Measurements from ENCODE around the gene GNAO1. TPM values are rescaled to one million over a fixed set of nuclear protein-coding genes. Genes with fewer than 3 reads are reported as not detected.

Gene GNAO1
- total RNA-seq, 2 experiments from 2014 or later = 2.7 TPM

- peaks cover 15% of the 10 kb centered on the region for H3K4me1 Mint-ChIP-seq (ENCODE audit: low read depth)
- no peaks in the 10 kb centered on the region for H3K36me3 Mint-ChIP-seq (ENCODE audit: low read depth)
- POLR2A ChIA-PET = interaction anchor here (1.0 kb wide), 1 partner anchor 104 kb away, joined by 3 read pairs; no protein-coding TSS in a partner anchor
- DNase-seq (no peak), ATAC-seq (no peak)
- no peaks in the 10 kb centered on the region for H3K9me3 Mint-ChIP-seq (ENCODE audit: insufficient read depth)
- H3K27me3 Mint-ChIP-seq (ENCODE audit: low read depth) = peaks cover 5% of the 10 kb centered on the region
- CTCF ChIA-PET = interaction anchor here (1.2 kb wide), 1 partner anchor 376 kb away, joined by 4 read pairs; no protein-coding TSS in a partner anchor
- no peak overlapping the region for H3K27ac Mint-ChIP-seq
- H3K4me3 Mint-ChIP-seq = no peak overlapping the region
Measured at GRCh38 chr16:56321571-56321970, 130.3 kb downstream of the GNAO1 start.

- ChIA-PET POLR2A (no interaction called here), CTCF (interaction anchor here (1.5 kb wide), 1 partner anchor 381 kb away, joined by 3 read pairs; no protein-coding TSS in a partner anchor)
- no peaks in the 10 kb centered on the region for H3K9me3 Mint-ChIP-seq (ENCODE audit: insufficient read depth)
- no peak for ATAC-seq
- H3K27me3 Mint-ChIP-seq (ENCODE audit: low read depth) = no peaks in the 10 kb centered on the region
- no peaks in the 10 kb centered on the region for H3K36me3 Mint-ChIP-seq (ENCODE audit: low read depth)
- DNase-seq = no peak
- no peak overlapping the region for H3K4me3 Mint-ChIP-seq
- H3K27ac Mint-ChIP-seq = no peak overlapping the region
- H3K4me1 Mint-ChIP-seq (ENCODE audit: low read depth) = peaks cover 9% of the 10 kb centered on the region
Measured at GRCh38 chr16:56324406-56324805, 133.1 kb downstream of the GNAO1 start.

- POLR2A ChIA-PET = no interaction called here
- DNase-seq (no peak), ATAC-seq (no peak)
- Mint-ChIP-seq H3K27me3 (ENCODE audit: low read depth) (no peaks in the 10 kb centered on the region), H3K36me3 (ENCODE audit: low read depth) (no peaks in the 10 kb centered on the region), H3K4me3 (no peak overlapping the region), H3K4me1 (ENCODE audit: low read depth) (peaks cover 6% of the 10 kb centered on the region), H3K9me3 (ENCODE audit: insufficient read depth) (no peaks in the 10 kb centered on the region), H3K27ac (no peak overlapping the region)
- CTCF ChIA-PET = interaction anchor here (1.1 to 1.7 kb wide), 2 partner anchors 8 to 32 kb away, joined by 3 to 6 read pairs; no protein-coding TSS in a partner anchor
Measured at GRCh38 chr16:56325956-56326355, 134.7 kb downstream of the GNAO1 start.

DNA sequence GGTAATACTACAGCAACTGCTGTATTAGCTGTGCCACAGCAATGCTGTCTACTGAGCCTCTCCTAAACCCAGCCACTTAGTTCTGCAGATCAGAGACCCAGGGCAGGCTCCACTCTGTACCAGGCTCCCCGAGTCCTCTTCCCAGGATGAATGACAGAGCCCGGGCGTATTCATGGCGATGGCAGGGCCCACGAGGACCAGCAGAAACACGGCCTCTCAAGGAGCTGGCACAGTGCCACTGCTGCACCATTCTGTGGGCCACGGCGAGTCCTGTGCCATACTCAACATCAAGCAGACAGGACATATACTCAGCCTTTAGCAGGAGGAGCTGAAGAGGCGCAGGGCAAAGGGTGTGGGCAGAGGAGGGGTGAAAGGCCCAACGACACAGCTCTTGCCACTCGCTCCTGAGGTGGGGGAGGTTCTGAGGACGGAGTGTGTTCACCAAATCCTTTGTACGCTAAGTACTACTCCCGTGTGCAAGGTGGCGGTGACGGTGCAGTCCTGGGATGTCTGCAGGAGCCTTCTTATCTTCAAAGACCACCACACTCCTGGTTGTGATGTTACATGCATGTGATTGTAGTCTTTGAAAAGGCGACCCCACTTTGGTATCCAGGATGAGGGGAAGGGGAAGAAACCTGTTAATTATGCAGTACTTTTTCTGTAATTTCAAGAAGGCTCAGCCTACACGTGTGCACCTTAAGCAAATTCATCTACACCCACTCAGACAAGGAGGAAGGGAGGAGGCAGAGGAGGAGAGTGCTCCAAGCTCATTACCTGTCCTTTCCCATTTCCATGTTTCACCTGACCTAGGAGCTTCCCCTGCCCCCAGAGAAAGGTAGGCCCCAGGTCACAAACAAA, 136.0 kb downstream of the GNAO1 start:
- Mint-ChIP-seq H3K27me3 (ENCODE audit: low read depth) (no peaks in the 10 kb centered on the region), H3K4me1 (ENCODE audit: low read depth) (peaks cover 4% of the 10 kb centered on the region), H3K27ac (no peak overlapping the region), H3K4me3 (no peak overlapping the region), H3K36me3 (ENCODE audit: low read depth) (no peaks in the 10 kb centered on the region), H3K9me3 (ENCODE audit: insufficient read depth) (no peaks in the 10 kb centered on the region)
- ATAC-seq = no peak
- CTCF ChIA-PET = interaction anchor here (1.7 to 1.9 kb wide), 2 partner anchors 8 to 9 kb away, joined by 5 to 6 read pairs; no protein-coding TSS in a partner anchor
- POLR2A ChIA-PET = no interaction called here
- no peak for DNase-seq

DNA sequence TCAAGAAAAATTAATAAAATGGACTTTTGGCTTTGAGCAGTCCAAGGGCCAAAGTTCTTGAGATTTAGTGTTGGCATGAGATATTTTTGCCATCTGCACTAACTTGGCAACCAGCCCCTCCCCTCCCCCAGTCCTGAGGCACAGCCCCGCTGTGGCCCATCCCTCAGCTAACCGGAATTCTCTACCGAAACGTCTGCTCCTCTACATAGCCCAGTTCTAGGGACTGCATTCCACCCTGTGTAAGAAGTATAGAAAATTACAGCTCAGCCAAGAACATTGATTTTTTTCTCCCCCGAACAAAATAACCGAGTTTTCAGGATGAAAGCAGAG, 136.6 kb downstream of the GNAO1 start:
- H3K9me3 Mint-ChIP-seq (ENCODE audit: insufficient read depth) = no peaks in the 10 kb centered on the region
- H3K27ac Mint-ChIP-seq = no peak overlapping the region
- H3K27me3 Mint-ChIP-seq (ENCODE audit: low read depth) = no peaks in the 10 kb centered on the region
- DNase-seq = no peak
- H3K4me1 Mint-ChIP-seq (ENCODE audit: low read depth) = peaks cover 4% of the 10 kb centered on the region
- no peaks in the 10 kb centered on the region for H3K36me3 Mint-ChIP-seq (ENCODE audit: low read depth)
- ChIA-PET POLR2A (no interaction called here), CTCF (interaction anchor here (1.9 kb wide), 1 partner anchor 9 kb away, joined by 5 read pairs; no protein-coding TSS in a partner anchor)
- no peak for ATAC-seq
- no peak overlapping the region for H3K4me3 Mint-ChIP-seq

DNA sequence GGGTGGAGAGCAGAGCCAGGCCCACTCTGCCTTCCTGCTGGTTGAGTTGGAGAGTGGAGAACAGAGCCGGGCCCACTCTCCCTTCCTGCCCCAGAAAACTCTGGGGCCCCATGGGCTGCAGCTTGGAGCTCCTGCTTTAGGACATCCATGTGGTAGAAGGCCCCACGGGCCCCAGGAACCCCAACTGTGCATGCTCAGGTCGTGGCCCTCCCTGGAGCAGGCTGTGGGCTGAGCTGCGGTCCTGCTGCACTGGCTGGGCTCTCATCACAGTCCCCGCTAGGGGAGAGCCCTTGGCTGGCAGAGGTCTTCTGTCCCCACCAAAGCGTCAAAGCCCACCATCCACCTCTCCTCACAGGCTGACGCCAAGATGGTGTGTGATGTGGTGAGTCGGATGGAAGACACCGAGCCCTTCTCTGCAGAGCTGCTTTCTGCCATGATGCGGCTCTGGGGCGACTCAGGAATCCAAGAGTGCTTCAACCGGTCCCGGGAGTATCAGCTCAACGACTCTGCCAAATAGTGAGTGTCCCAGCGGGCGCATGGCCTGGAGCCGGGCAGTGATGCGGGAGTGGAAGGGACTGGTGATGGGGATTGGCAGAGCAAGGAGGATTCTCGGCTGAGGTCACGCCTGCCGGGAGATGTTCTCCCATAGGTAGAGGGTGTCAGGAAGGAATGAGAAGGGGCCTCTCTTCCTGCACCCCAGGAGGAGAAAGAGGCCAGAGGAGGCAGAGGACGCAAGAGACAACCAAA, 137.2 kb downstream of the GNAO1 start:
- ChIA-PET POLR2A (no interaction called here), CTCF (interaction anchor here (1.9 kb wide), 1 partner anchor 10 kb away, joined by 5 read pairs; no protein-coding TSS in a partner anchor)
- Mint-ChIP-seq H3K27me3 (ENCODE audit: low read depth) (no peaks in the 10 kb centered on the region), H3K9me3 (ENCODE audit: insufficient read depth) (no peaks in the 10 kb centered on the region), H3K36me3 (ENCODE audit: low read depth) (no peaks in the 10 kb centered on the region), H3K4me1 (ENCODE audit: low read depth) (peaks cover 4% of the 10 kb centered on the region), H3K4me3 (no peak overlapping the region), H3K27ac (no peak overlapping the region)
- no peak for DNase-seq
- no peak for ATAC-seq

DNA sequence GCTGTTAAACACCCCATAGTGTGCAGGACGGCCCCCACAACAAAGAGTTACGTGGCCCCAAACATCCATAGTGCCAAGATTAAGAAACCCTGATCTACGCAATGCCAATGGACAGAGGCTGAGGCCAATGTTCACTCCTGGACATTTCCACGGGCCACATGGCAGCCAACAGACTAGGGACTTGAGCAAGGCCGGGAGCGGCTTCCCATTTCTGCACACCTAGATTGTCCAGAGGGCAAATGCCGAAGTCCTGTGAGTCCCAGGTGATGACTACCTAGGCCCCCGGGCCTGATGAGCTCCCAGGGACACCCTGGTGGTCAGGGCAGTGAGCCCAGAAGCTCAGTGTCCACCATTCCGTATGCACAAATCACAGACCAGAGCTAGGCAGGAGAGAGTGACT, 138.6 kb downstream of the GNAO1 start:
- ATAC-seq (no peak), DNase-seq (no peak)
- CTCF ChIA-PET = interaction anchor here (1.1 to 1.5 kb wide), 3 partner anchors 11 to 27 kb away, joined by 3 to 6 read pairs (median 4); no protein-coding TSS in a partner anchor
- POLR2A ChIA-PET = no interaction called here
- Mint-ChIP-seq H3K36me3 (ENCODE audit: low read depth) (no peaks in the 10 kb centered on the region), H3K27me3 (ENCODE audit: low read depth) (no peaks in the 10 kb centered on the region), H3K27ac (no peak overlapping the region), H3K4me3 (no peak overlapping the region), H3K4me1 (ENCODE audit: low read depth) (peaks cover 4% of the 10 kb centered on the region), H3K9me3 (ENCODE audit: insufficient read depth) (no peaks in the 10 kb centered on the region)

- no peaks in the 10 kb centered on the region for H3K27me3 Mint-ChIP-seq (ENCODE audit: low read depth)
- peaks cover 4% of the 10 kb centered on the region for H3K4me1 Mint-ChIP-seq (ENCODE audit: low read depth)
- DNase-seq (no peak), ATAC-seq (no peak)
- H3K9me3 Mint-ChIP-seq (ENCODE audit: insufficient read depth) = no peaks in the 10 kb centered on the region
- H3K27ac Mint-ChIP-seq = no peak overlapping the region
- no peak overlapping the region for H3K4me3 Mint-ChIP-seq
- POLR2A ChIA-PET = no interaction called here
- H3K36me3 Mint-ChIP-seq (ENCODE audit: low read depth) = no peaks in the 10 kb centered on the region
- CTCF ChIA-PET = interaction anchor here (1.3 to 1.5 kb wide), 2 partner anchors 12 to 26 kb away, joined by 4 to 6 read pairs; no protein-coding TSS in a partner anchor
Measured at GRCh38 chr16:56330476-56330875, 139.2 kb downstream of the GNAO1 start.

DNA sequence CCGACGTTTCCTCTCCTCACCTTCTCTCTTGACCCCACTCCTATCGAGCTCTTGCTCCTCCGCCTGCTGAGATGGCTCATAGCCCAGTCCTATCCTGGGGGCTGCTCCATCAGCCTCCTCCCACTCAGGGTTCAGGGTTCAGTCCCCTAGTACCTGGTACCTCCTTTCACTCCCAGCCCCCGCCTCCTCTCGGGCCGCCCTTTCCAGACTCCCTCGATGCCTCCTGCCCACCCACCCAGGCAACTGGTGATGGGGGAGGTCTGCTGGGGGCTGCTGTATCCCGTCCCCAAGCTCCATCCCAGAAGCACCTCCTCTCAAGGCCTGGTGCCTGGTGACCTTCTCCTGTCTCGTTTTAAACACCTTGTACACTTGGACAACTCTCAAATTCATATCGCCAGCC, 140.1 kb downstream of the GNAO1 start:
- ATAC-seq (no peak), DNase-seq (no peak)
- CTCF ChIA-PET = no interaction called here
- Mint-ChIP-seq H3K9me3 (ENCODE audit: insufficient read depth) (no peaks in the 10 kb centered on the region), H3K27me3 (ENCODE audit: low read depth) (no peaks in the 10 kb centered on the region), H3K27ac (no peak overlapping the region), H3K36me3 (ENCODE audit: low read depth) (no peaks in the 10 kb centered on the region), H3K4me1 (ENCODE audit: low read depth) (peaks cover under 1% of the 10 kb centered on the region), H3K4me3 (no peak overlapping the region)
- POLR2A ChIA-PET = no interaction called here

DNA sequence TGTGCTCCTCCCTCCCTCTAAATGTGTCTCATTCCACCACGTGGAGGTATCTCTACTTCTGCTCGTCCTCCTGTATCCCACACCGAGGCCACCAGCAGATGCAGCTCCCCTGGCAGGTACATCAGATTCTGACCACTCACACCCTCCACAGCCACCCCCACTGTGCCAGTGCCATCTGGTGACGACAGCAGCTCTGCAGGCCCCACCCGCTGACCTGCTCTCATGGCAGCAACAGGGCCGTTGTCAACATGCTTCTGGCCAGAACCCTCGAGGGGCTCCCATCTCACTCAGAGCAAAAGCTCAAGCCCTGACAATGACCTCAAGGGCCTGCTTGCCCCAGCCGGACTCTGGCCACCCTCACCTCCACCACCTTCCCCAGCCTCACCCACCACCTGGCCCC, 140.6 kb downstream of the GNAO1 start:
- ATAC-seq (no peak), DNase-seq (no peak)
- Mint-ChIP-seq H3K4me1 (ENCODE audit: low read depth) (no peaks in the 10 kb centered on the region), H3K27me3 (ENCODE audit: low read depth) (no peaks in the 10 kb centered on the region), H3K9me3 (ENCODE audit: insufficient read depth) (no peaks in the 10 kb centered on the region), H3K27ac (no peak overlapping the region), H3K36me3 (ENCODE audit: low read depth) (no peaks in the 10 kb centered on the region), H3K4me3 (no peak overlapping the region)
- ChIA-PET CTCF (no interaction called here), POLR2A (no interaction called here)

- H3K4me3 Mint-ChIP-seq = no peak overlapping the region
- no peaks in the 10 kb centered on the region for H3K36me3 Mint-ChIP-seq (ENCODE audit: low read depth)
- H3K27ac Mint-ChIP-seq = no peak overlapping the region
- H3K4me1 Mint-ChIP-seq (ENCODE audit: low read depth) = no peaks in the 10 kb centered on the region
- DNase-seq = no peak
- ChIA-PET POLR2A (no interaction called here), CTCF (interaction anchor here (2.3 kb wide), 1 partner anchor 14 kb away, joined by 6 read pairs; no protein-coding TSS in a partner anchor)
- H3K9me3 Mint-ChIP-seq (ENCODE audit: insufficient read depth) = no peaks in the 10 kb centered on the region
- no peaks in the 10 kb centered on the region for H3K27me3 Mint-ChIP-seq (ENCODE audit: low read depth)
- no peak for ATAC-seq
Measured at GRCh38 chr16:56332464-56333079, 141.3 kb downstream of the GNAO1 start.
